Transverse colon (tissue), 4 donors: ENCODE results near the gene NOTCH3. TPM values are rescaled to one million over a fixed set of nuclear protein-coding genes. Genes with fewer than 3 reads are reported as not detected.

Source experiments
- DNase-seq: peaks from one replicate; pipeline ENCODE4 v3.0.0-alpha.2; 2019
- H3K27ac ChIP-seq, 4 donors: fragments of 200-600 bp; sonication (generic); 2 replicates each; pipeline ENCODE4 v1.5.1; 2016 to 2018; ENCODE audit warnings: inconsistent platforms in 4 of 4
- H3K27me3 ChIP-seq: fragments of 200-600 bp; sonication (generic); 2 replicates; pipeline ENCODE4 v1.5.1; 2017; ENCODE audit warnings: inconsistent platforms
- H3K36me3 ChIP-seq, 4 donors: fragments of 200-600 bp; sonication (generic); 2 replicates each; pipeline ENCODE4 v1.5.1; 2017 to 2019; ENCODE audit warnings: inconsistent platforms in 4 of 4
- H3K4me1 ChIP-seq, 4 donors: fragments of 200-600 bp; sonication (generic); 2 replicates each; pipeline ENCODE4 v1.5.1; 2017 to 2020; ENCODE audit warnings: inconsistent platforms in 4 of 4
- H3K4me3 ChIP-seq, 4 donors: fragments of 200-600 bp; sonication (generic); 1 replicate in 1 of 4; 2 replicates in 3 of 4; pipeline versions ENCODE4 v1.5.1 to v1.6.1; 2017 to 2019; ENCODE audit warnings: inconsistent platforms in 4 of 4
- H3K9me3 ChIP-seq, 2 donors: fragments of 200-600 bp; sonication (generic); 2 replicates each; pipeline ENCODE4 v1.5.1; 2017 to 2019; ENCODE audit warnings: inconsistent platforms in 2 of 2
- CTCF ChIP-seq, 5 experiments: fragments of 200-600 bp in 3 of 5; fragments of 450-650 bp in 2 of 5; sonication (generic) in 3 of 5; IDR thresholded peaks; 1 replicate in 2 of 5; 2 replicates in 3 of 5; pipeline ENCODE4 v1.5.1; 2016 to 2017; ENCODE audit warnings: antibody characterized with exemption in 5 of 5, inconsistent platforms in 3 of 5, mild to moderate bottlenecking in 2 of 5, moderate library complexity in 1 of 5
- EP300 ChIP-seq: sonication (generic); formaldehyde crosslinking; IDR thresholded peaks from one replicate; pipeline ENCODE4 v1.6.1; 2017; ENCODE audit warnings: antibody characterized with exemption, low read depth
- POLR2A ChIP-seq: fragments of 450-650 bp; IDR thresholded peaks from one replicate; pipeline ENCODE4 v1.6.1; 2016; ENCODE audit warnings: antibody characterized with exemption, mild to moderate bottlenecking, moderate library complexity
- POLR2AphosphoS5 ChIP-seq, 3 donors: sonication (generic); formaldehyde crosslinking; IDR thresholded peaks; one replicate each; pipeline ENCODE4 v1.6.1; 2016; ENCODE audit warnings: antibody characterized with exemption in 3 of 3
- WGBS, 2 donors: methylation state at CpG; one replicate each; pipeline ENCODE4 v1.1.5; 2018; ENCODE audit warnings: low coverage in 1 of 2; 5-methylcytosine and 5-hydroxymethylcytosine counted together
- in situ Hi-C, 4 donors: fragments of 200-750 bp; cut with MboI; loops; one replicate each; pipeline versions ENCODE4 v1.15.0 to v1.15.1; 2017; ENCODE audit warnings: low sequenced_read_pairs in 3 of 4, low pct_ligation_motif_present in 1 of 4, low pct_unique_long_range_greater_than_20kb in 1 of 4
- intact Hi-C: fragments of 100-400 bp; cut with DNase I; formaldehyde crosslinking; loops from one replicate; pipeline ENCODE4 v1.15.1; 2023; ENCODE audit warnings: low total_unique reads
- total RNA-seq, 4 donors: library from RNA; depleted of rRNA; stranded (reverse); fragments of >200 nt; gene quantifications; one replicate each; pipeline ENCODE4 v1.1.0, GENCODE V29; 2016

NOTCH3 gene
- total RNA-seq, 4 donors from 2014 or later, result 2.2 to 16.3 (median 4.7) TPM

- H3K27me3 ChIP-seq, result no peaks in the 10 kb centered on the region
- no peak overlapping the region for H3K27ac ChIP-seq
- TF ChIP-seq POLR2A, result no peak
- no peak for TF ChIP-seq EP300
- no peak for TF ChIP-seq POLR2AphosphoS5 (IDR thresholded peaks at IDR 0.05)
- H3K4me1 ChIP-seq, result no peaks in the 10 kb centered on the region
- WGBS, 2 donors, result 92% methylated on average over 22 of the region's 26 CpGs; no CpG with 5 or more reads in 1 of the 2 donors
- H3K36me3 ChIP-seq, result peaks cover 0 to 44% (median 10%) of the 10 kb centered on the region in 4 donors
- no peaks in the 10 kb centered on the region for H3K9me3 ChIP-seq
- H3K4me3 ChIP-seq, result no peak overlapping the region
- no peak for DNase-seq
- intact Hi-C loops, result no loop called here
- in situ Hi-C loops, result no loop called here
Measured at GRCh38 chr19:15239337-15239949, 38.6 kb upstream of the NOTCH3 start.

- H3K27me3 ChIP-seq, result no peaks in the 10 kb centered on the region
- in situ Hi-C loops, result no loop called here
- peaks cover 0 to 39% (median 10%) of the 10 kb centered on the region in 4 donors for H3K36me3 ChIP-seq
- no peak overlapping the region for H3K27ac ChIP-seq
- 95% methylated on average over 29 of the region's 29 CpGs; no CpG with 5 or more reads in 1 of the 2 donors for WGBS, 2 donors
- DNase-seq, result no peak
- H3K4me3 ChIP-seq, result no peak overlapping the region
- H3K4me1 ChIP-seq, result no peaks in the 10 kb centered on the region
- no peaks in the 10 kb centered on the region for H3K9me3 ChIP-seq
- intact Hi-C loops, result no loop called here
- TF ChIP-seq POLR2AphosphoS5 (IDR thresholded peaks at IDR 0.05), result no peak
- no peak for TF ChIP-seq CTCF (IDR thresholded peaks at IDR 0.05)
- no peak for TF ChIP-seq POLR2A
- TF ChIP-seq EP300, result no peak
Measured at GRCh38 chr19:15238639-15239155, 37.9 kb upstream of the NOTCH3 start.

GRCh38 chr19:15237759-15238638 is 37.2 kb upstream of the NOTCH3 start:
- Histone ChIP-seq H3K36me3 (peaks cover 0 to 39% (median 10%) of the 10 kb centered on the region in 4 donors), H3K4me3 (no peak overlapping the region), H3K4me1 (peaks cover 0 to 6% (median 0%) of the 10 kb centered on the region in 4 donors), H3K9me3 (no peaks in the 10 kb centered on the region), H3K27me3 (peaks cover 6% of the 10 kb centered on the region), H3K27ac (no peak overlapping the region)
- in situ Hi-C loops, result no loop called here
- WGBS, 2 donors, result 91% methylated on average over 42 of the region's 42 CpGs; no CpG with 5 or more reads in 1 of the 2 donors
- DNase-seq, result no peak
- intact Hi-C loops, result no loop called here
- TF ChIP-seq POLR2AphosphoS5 (IDR thresholded peaks at IDR 0.05), result no peak
- no peak for TF ChIP-seq POLR2A
- no peak for TF ChIP-seq CTCF (IDR thresholded peaks at IDR 0.05)
- TF ChIP-seq EP300, result no peak

- peaks cover 18% of the 10 kb centered on the region for H3K27me3 ChIP-seq
- 91 to 96% methylated on average over 4 to 9 of the region's 9 CpGs for WGBS, 2 donors
- TF ChIP-seq EP300, result no peak
- TF ChIP-seq POLR2AphosphoS5 (IDR thresholded peaks at IDR 0.05), result no peak
- no peak for TF ChIP-seq POLR2A
- no peak for TF ChIP-seq CTCF (IDR thresholded peaks at IDR 0.05)
- intact Hi-C loops, result no loop called here
- no peak overlapping the region for H3K27ac ChIP-seq
- in situ Hi-C loops, result no loop called here
- no peaks in the 10 kb centered on the region for H3K9me3 ChIP-seq
- H3K4me3 ChIP-seq, result no peak overlapping the region
- H3K4me1 ChIP-seq, result peaks cover 0 to 16% (median 7%) of the 10 kb centered on the region in 4 donors
- DNase-seq, result no peak
- H3K36me3 ChIP-seq, result peaks cover 0 to 36% (median 10%) of the 10 kb centered on the region in 4 donors
Measured at GRCh38 chr19:15236886-15237285, 36.1 kb upstream of the NOTCH3 start.
